ENCODE data around the gene SLC9B1. TPM values are rescaled to one million over a fixed set of nuclear protein-coding genes. Genes with fewer than 3 reads are reported as not detected.

The SLC9B1 gene
- total and polyA plus RNA-seq, 4 donors = 2.7 to 9.7 (median 3.9) TPM

- no peak for DNase-seq (ENCODE audit: low read depth in 4 of 6, low spot score in 6 of 6)
- Histone ChIP-seq H3K36me3 (ENCODE audit: control insufficient read depth, insufficient read depth, low read length) (peaks cover 2% of the 10 kb centered on the region), H3K9me3 (ENCODE audit: control insufficient read depth, insufficient read depth, low read length) (no peaks in the 10 kb centered on the region), H3K4me3 (ENCODE audit: low read depth, low read length) (no peak overlapping the region), H3K4me1 (ENCODE audit: control insufficient read depth, insufficient read depth, low read length) (no peaks in the 10 kb centered on the region), H3K27me3 (ENCODE audit: control insufficient read depth, insufficient read depth, low read length) (no peaks in the 10 kb centered on the region), H3K27ac (ENCODE audit: low read depth, low read length) (no peak overlapping the region)
- WGBS (ENCODE audit: insufficient coverage) = 91% methylated on average over 1 of the region's 2 CpGs
Observed at GRCh38 chr4:103044183-103044582, 24.7 kb upstream of the SLC9B1 start.

- no CpG with 5 or more reads among the region's 2 CpGs for WGBS (ENCODE audit: insufficient coverage)
Observed at GRCh38 chr4:103036169-103036568, 16.7 kb upstream of the SLC9B1 start.

GRCh38 chr4:103032574-103032973, 13.1 kb upstream of the SLC9B1 start:
- no peaks in the 10 kb centered on the region for H3K4me1 ChIP-seq (ENCODE audit: control insufficient read depth, insufficient read depth, low read length)

More at GRCh38 chr4:103036169-103036568, 16.7 kb upstream of the SLC9B1 start:
- Histone ChIP-seq H3K36me3 (ENCODE audit: control insufficient read depth, insufficient read depth, low read length) (no peaks in the 10 kb centered on the region), H3K4me3 (ENCODE audit: low read depth, low read length) (no peak overlapping the region), H3K27me3 (ENCODE audit: control insufficient read depth, insufficient read depth, low read length) (no peaks in the 10 kb centered on the region), H3K4me1 (ENCODE audit: control insufficient read depth, insufficient read depth, low read length) (no peaks in the 10 kb centered on the region), H3K27ac (ENCODE audit: low read depth, low read length) (no peak overlapping the region), H3K9me3 (ENCODE audit: control insufficient read depth, insufficient read depth, low read length) (no peaks in the 10 kb centered on the region)
- DNase-seq (ENCODE audit: low read depth in 4 of 6, low spot score in 6 of 6) = no peak

GRCh38 chr4:103030791-103031190, 11.3 kb upstream of the SLC9B1 start:
- H3K4me1 ChIP-seq (ENCODE audit: control insufficient read depth, insufficient read depth, low read length) = no peaks in the 10 kb centered on the region
- no peak overlapping the region for H3K27ac ChIP-seq (ENCODE audit: low read depth, low read length)
- WGBS (ENCODE audit: insufficient coverage) = 92% methylated on average over 2 of the region's 3 CpGs

More at GRCh38 chr4:103032574-103032973, 13.1 kb upstream of the SLC9B1 start:
- DNase-seq (ENCODE audit: low read depth in 4 of 6, low spot score in 6 of 6) = no peak
- no CpG with 5 or more reads among the region's 2 CpGs for WGBS (ENCODE audit: insufficient coverage)
- H3K9me3 ChIP-seq (ENCODE audit: control insufficient read depth, insufficient read depth, low read length) = no peaks in the 10 kb centered on the region
- no peak overlapping the region for H3K4me3 ChIP-seq (ENCODE audit: low read depth, low read length)
- H3K27me3 ChIP-seq (ENCODE audit: control insufficient read depth, insufficient read depth, low read length) = no peaks in the 10 kb centered on the region
- no peak overlapping the region for H3K27ac ChIP-seq (ENCODE audit: low read depth, low read length)
- H3K36me3 ChIP-seq (ENCODE audit: control insufficient read depth, insufficient read depth, low read length) = no peaks in the 10 kb centered on the region

DNA sequence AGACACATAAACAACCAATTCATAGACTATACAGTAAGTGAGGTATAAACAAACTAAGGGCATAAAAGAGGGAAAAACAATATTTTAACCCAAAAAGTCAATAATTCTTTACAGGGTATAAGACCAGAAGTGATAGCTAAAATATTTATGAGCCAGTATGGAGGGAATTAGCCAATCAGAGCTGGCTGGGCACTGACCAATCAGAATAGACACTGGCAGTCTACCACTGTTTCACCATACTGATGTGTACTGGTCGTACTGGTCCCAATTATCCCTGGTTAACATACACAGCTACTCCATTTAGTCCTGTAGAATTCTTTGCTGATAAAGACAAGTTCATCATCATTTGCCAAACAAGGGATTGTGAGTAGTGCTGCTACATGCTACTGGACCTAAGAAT, 9.8 kb upstream of the SLC9B1 start:
- Histone ChIP-seq H3K27ac (ENCODE audit: low read depth, low read length) (no peak overlapping the region), H3K4me1 (ENCODE audit: control insufficient read depth, insufficient read depth, low read length) (no peaks in the 10 kb centered on the region), H3K27me3 (ENCODE audit: control insufficient read depth, insufficient read depth, low read length) (no peaks in the 10 kb centered on the region), H3K9me3 (ENCODE audit: control insufficient read depth, insufficient read depth, low read length) (no peaks in the 10 kb centered on the region), H3K36me3 (ENCODE audit: control insufficient read depth, insufficient read depth, low read length) (peaks cover 2% of the 10 kb centered on the region), H3K4me3 (ENCODE audit: low read depth, low read length) (no peak overlapping the region)
- no CpG with 5 or more reads among the region's 1 CpG for WGBS (ENCODE audit: insufficient coverage)
- no peak for DNase-seq (ENCODE audit: low read depth in 4 of 6, low spot score in 6 of 6)

More at GRCh38 chr4:103030791-103031190, 11.3 kb upstream of the SLC9B1 start:
- H3K27me3 ChIP-seq (ENCODE audit: control insufficient read depth, insufficient read depth, low read length) = no peaks in the 10 kb centered on the region
- no peak overlapping the region for H3K4me3 ChIP-seq (ENCODE audit: low read depth, low read length)
- DNase-seq (ENCODE audit: low read depth in 4 of 6, low spot score in 6 of 6) = no peak
- no peaks in the 10 kb centered on the region for H3K9me3 ChIP-seq (ENCODE audit: control insufficient read depth, insufficient read depth, low read length)
- peaks cover 2% of the 10 kb centered on the region for H3K36me3 ChIP-seq (ENCODE audit: control insufficient read depth, insufficient read depth, low read length)

DNA sequence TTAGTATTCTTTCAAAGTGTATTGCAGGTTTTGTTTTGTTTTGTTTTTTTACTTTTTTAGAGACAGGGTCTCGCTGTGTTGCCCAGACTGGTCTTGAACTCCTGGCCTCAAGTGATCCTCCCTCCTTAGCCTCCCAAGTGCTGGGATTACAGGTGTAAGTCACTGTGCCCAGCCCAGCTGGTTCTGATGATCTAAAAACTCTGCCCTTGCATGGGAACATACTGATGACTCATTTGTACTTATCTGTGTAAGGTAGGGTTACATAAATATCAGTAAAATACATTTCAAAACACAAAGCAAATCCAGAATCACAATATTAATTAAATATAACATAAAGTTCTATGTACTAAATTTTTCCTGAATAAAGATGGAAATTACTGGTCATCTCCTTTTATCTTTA, 7.4 kb upstream of the SLC9B1 start:
- Histone ChIP-seq H3K36me3 (ENCODE audit: control insufficient read depth, insufficient read depth, low read length) (peaks cover 2% of the 10 kb centered on the region), H3K27ac (ENCODE audit: low read depth, low read length) (no peak overlapping the region), H3K4me3 (ENCODE audit: low read depth, low read length) (no peak overlapping the region), H3K27me3 (ENCODE audit: control insufficient read depth, insufficient read depth, low read length) (no peaks in the 10 kb centered on the region), H3K4me1 (ENCODE audit: control insufficient read depth, insufficient read depth, low read length) (no peaks in the 10 kb centered on the region), H3K9me3 (ENCODE audit: control insufficient read depth, insufficient read depth, low read length) (no peaks in the 10 kb centered on the region)
- DNase-seq (ENCODE audit: low read depth in 4 of 6, low spot score in 6 of 6) = no peak
- WGBS (ENCODE audit: insufficient coverage) = no CpG with 5 or more reads among the region's 1 CpG

- no peak for DNase-seq (ENCODE audit: low read depth in 4 of 6, low spot score in 6 of 6)
- Histone ChIP-seq H3K4me3 (ENCODE audit: low read depth, low read length) (no peak overlapping the region), H3K4me1 (ENCODE audit: control insufficient read depth, insufficient read depth, low read length) (no peaks in the 10 kb centered on the region), H3K36me3 (ENCODE audit: control insufficient read depth, insufficient read depth, low read length) (peaks cover 2% of the 10 kb centered on the region), H3K9me3 (ENCODE audit: control insufficient read depth, insufficient read depth, low read length) (no peaks in the 10 kb centered on the region), H3K27me3 (ENCODE audit: control insufficient read depth, insufficient read depth, low read length) (no peaks in the 10 kb centered on the region), H3K27ac (ENCODE audit: low read depth, low read length) (no peak overlapping the region)
- no CpG with 5 or more reads among the region's 3 CpGs for WGBS (ENCODE audit: insufficient coverage)
Observed at GRCh38 chr4:103024996-103025395, 5.5 kb upstream of the SLC9B1 start.

- DNase-seq (ENCODE audit: low read depth in 4 of 6, low spot score in 6 of 6) = no peak
- Histone ChIP-seq H3K4me3 (ENCODE audit: low read depth, low read length) (no peak overlapping the region), H3K27me3 (ENCODE audit: control insufficient read depth, insufficient read depth, low read length) (no peaks in the 10 kb centered on the region), H3K4me1 (ENCODE audit: control insufficient read depth, insufficient read depth, low read length) (peaks cover 3% of the 10 kb centered on the region), H3K27ac (ENCODE audit: low read depth, low read length) (no peak overlapping the region), H3K9me3 (ENCODE audit: control insufficient read depth, insufficient read depth, low read length) (no peaks in the 10 kb centered on the region), H3K36me3 (ENCODE audit: control insufficient read depth, insufficient read depth, low read length) (no peaks in the 10 kb centered on the region)
- WGBS (ENCODE audit: insufficient coverage) = no CpG with 5 or more reads among the region's 2 CpGs
Observed at GRCh38 chr4:103021120-103021519, 1.6 kb upstream of the SLC9B1 start.

- no peak for DNase-seq (ENCODE audit: low read depth in 4 of 6, low spot score in 6 of 6)
- H3K27ac ChIP-seq (ENCODE audit: low read depth, low read length) = peak overlapping the region; percentile 95
- 83% methylated on average over 1 of the region's 8 CpGs for WGBS (ENCODE audit: insufficient coverage)
Observed at GRCh38 chr4:103018391-103019307, 856 bp downstream of the SLC9B1 start.

DNA sequence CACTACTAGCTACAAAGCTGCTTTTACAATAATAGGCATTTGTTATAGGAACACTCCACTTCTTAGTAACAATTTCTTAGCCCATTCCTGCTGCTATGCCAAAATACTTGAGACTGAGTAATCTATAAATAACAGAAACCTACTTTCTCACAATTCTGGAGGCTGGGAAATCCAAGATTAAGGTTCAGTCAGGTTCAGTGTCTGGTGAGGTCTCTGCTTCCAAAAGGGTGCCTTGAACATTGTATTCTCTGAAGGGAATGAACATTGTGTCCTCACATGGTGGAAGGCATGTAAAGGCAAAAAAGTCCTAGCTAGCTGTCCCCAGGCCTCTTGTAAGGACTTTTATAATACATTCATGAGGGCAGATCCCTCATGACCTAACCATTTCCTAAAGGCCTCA, 7.0 kb downstream of the SLC9B1 start:
- H3K9me3 ChIP-seq (ENCODE audit: control insufficient read depth, insufficient read depth, low read length) = no peaks in the 10 kb centered on the region
- no peak for DNase-seq (ENCODE audit: low read depth in 4 of 6, low spot score in 6 of 6)
- no peaks in the 10 kb centered on the region for H3K27me3 ChIP-seq (ENCODE audit: control insufficient read depth, insufficient read depth, low read length)
- peaks cover 4% of the 10 kb centered on the region for H3K4me1 ChIP-seq (ENCODE audit: control insufficient read depth, insufficient read depth, low read length)
- H3K36me3 ChIP-seq (ENCODE audit: control insufficient read depth, insufficient read depth, low read length) = no peaks in the 10 kb centered on the region
- H3K4me3 ChIP-seq (ENCODE audit: low read depth, low read length) = no peak overlapping the region
- H3K27ac ChIP-seq (ENCODE audit: low read depth, low read length) = peak overlapping the region; percentile 33

More at GRCh38 chr4:103018391-103019307, 856 bp downstream of the SLC9B1 start:
- H3K36me3 ChIP-seq (ENCODE audit: control insufficient read depth, insufficient read depth, low read length) = no peaks in the 10 kb centered on the region
- peaks cover 3% of the 10 kb centered on the region for H3K4me1 ChIP-seq (ENCODE audit: control insufficient read depth, insufficient read depth, low read length)
- H3K9me3 ChIP-seq (ENCODE audit: control insufficient read depth, insufficient read depth, low read length) = no peaks in the 10 kb centered on the region
- no peaks in the 10 kb centered on the region for H3K27me3 ChIP-seq (ENCODE audit: control insufficient read depth, insufficient read depth, low read length)
- H3K4me3 ChIP-seq (ENCODE audit: low read depth, low read length) = peak overlapping the region; percentile 82

Measured in spinal cord (tissue), 10 donors.